GM12872 (cell line): ENCODE results near the gene MPRIP.

ENCODE experiments used
- CTCF ChIP-seq: IDR thresholded peaks from 3 replicates; pipeline ENCODE4 v1.5.1; 2011; ENCODE audit warnings: low read depth, mild to moderate bottlenecking, low read length, moderate library complexity; ENCODE audit not compliant: insufficient read depth

MPRIP gene

GRCh38 chr17:17110520-17110919 is 68.3 kb downstream of the MPRIP start:
- TF ChIP-seq CTCF = no peak

- TF ChIP-seq CTCF = no peak
Observed at GRCh38 chr17:17111401-17112393, 69.4 kb downstream of the MPRIP start.

- TF ChIP-seq CTCF = no peak
Observed at GRCh38 chr17:17112628-17113200, 70.5 kb downstream of the MPRIP start.

- TF ChIP-seq CTCF = no peak
Observed at GRCh38 chr17:17114592-17115225, 72.5 kb downstream of the MPRIP start.

GRCh38 chr17:17115620-17116019 is 73.4 kb downstream of the MPRIP start:
- no peak for TF ChIP-seq CTCF

- TF ChIP-seq CTCF = no peak
Observed at GRCh38 chr17:17116406-17116805, 74.1 kb downstream of the MPRIP start.

- no peak for TF ChIP-seq CTCF
Observed at GRCh38 chr17:17117923-17118322, 75.7 kb downstream of the MPRIP start.
